NCI-H774 (cell line): ENCODE results near the gene TMEM263.
"Not testable (repeated sequence)": the region's sequence is repeated elsewhere in the genome, so short reads cannot be mapped to it uniquely, and the experiment has no call there.

Source experiments
- DNase-seq: peaks from one replicate; lab custom pipeline; 2025; lab: John Stamatoyannopoulos, UW

The TMEM263 gene

DNA sequence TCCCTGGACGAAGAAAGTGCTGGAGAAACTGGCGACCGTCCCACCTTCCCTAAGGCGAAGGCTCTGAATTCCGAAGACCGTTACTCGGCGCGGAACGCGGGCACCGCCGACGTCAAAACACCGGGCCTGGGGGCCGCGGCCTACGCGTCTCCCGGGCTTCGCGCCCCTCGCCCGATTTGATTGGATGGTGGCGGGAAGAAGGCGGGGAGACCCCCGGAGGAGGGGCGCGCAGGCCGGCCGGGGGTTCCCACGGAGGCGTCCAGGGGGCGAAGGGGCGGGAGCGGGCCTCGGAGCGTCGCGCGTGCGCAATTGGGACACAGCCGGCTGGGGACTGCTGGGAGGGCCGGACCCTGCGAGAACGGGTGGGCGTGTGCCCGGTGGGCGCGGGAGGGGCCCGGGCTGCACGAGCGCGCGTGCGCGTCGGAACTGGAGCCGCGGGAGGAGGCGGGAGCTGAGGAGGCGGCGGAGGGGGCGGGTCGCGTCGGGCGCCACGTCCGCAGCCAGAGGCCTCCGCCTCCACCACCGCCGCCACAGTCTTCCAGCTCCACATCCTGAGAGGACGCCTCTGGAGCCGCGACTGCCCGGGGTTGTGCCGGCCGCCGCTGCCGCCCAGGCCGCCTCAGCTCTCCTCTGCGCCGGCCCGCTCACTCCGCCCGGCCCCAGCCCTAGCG lies at the start of gene TMEM263:
Gene TMEM263, plus strand, starts transcription at position 531 of the 671 bp plus-strand sequence. CDS start 11,210 bp downstream, outside the sequence.
- peak; percentile 97 for DNase-seq

DNA sequence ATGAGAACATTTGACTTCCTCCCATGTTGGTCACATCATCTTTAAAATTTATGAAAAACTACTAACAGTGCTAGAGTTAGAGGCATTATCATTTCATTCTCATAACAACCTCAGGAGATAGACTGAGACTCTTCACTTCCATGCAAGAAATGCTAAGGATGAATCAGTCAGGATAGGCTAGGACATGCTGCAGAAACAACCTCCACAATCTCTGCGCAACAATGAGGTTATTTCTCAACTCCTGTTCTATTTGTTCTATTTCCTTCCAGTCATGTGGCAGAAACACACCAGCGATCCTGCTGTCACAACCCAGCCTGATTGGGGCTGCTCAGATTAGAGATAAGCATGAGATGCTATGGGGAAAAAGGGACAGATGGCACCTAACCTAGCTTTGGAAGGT lies 49.0 kb upstream of the TMEM263 start:
- DNase-seq: no peak

DNA sequence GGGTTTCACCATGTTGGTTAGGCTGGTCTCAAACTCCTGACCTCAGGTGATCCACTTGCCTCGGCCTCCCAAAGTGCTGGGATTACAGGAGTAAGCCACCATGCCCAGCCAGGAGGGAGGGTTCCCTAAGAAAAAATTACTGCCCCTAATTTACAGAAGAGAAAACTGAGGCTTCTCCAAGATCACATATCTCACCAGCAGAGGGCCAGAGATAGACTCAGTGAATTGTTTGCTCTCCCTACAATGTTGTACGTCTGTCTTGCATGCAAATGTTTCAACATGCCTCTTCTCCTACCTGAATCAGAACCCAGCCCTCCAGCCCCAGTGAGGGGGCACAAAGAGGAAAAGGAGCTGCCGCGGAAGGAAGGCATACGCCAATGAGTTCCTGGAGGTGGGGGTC lies 48.3 kb upstream of the TMEM263 start:
- DNase-seq: no peak

DNA sequence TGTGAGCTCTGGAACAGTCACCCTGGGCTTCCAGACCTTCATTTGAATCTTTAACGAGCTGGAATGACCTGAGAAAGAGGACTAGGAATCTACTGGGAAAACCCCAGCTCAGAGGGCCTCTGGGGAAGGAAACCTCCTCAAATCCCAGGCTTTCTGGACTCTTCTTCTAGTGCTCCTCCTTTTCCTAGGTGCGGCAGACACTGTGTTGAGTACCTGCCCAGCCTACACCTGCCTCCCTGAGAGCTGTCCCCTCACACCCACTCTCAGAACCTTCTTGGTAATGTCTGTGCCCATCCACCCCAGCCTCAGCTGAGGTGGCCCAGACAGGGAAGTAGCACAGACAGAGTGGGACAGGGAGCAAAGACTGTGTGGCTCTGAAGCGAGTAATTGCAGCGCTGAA lies 47.9 kb upstream of the TMEM263 start:
- DNase-seq: no peak

DNA sequence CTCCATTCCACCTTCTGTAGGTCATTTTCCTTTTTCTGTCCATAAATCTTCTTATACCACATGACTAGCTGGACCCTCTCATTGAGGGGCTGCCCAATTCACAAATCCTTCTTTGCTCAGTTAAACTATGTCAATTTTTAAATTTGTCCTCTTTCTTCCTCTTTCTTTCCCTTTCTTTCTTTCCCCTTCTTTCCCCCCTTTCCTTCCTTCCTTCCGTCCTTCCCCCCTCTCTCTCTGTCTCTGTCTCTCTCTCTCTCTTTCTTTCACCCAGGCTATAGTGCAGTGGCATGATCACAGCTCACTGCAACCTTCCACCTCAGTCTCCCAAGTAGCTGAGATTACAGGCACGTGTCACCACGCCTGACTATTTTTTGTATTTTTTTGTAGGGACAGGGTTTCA lies 47.1 kb upstream of the TMEM263 start:
- no peak for DNase-seq

DNA sequence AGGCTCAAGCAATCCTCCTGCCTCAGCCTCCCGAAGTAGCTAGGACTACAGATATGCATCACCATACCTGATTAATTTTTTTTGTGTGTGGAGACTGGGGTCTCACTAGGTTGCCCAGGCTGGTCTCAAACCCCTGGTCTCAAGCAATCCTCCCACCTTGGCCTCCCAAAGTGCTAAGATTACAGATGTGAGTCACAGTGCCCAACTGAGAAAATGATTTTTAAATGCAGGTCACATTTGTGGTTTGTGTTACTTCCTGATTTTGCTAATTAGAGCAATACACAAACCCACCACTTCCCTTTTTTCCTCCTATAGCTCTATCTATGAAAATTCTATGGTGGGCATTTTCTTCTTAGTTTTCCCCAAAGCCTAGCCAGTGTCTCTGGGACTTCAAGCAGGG lies 45.5 kb upstream of the TMEM263 start:
- no peak for DNase-seq

DNA sequence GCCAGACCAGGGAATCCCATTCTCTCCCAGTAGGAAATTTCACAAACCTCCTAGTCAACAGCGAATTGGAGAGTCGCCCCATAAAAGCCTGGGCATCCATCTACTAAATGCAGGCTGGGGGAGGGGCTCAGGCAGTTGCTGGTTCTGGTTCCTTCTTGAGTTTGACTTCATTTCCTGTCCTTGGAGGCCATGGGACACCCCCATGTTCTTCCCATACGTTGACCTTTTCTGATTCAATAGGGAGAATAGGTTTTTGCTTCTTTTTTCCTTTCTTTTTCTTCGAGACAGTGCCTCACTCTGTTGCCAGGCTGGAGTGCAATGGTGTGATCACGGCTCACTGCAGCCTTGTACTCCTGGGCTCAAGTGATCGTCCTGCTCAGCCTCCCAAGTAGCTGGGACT lies 44.1 kb upstream of the TMEM263 start:
- no peak for DNase-seq

DNA sequence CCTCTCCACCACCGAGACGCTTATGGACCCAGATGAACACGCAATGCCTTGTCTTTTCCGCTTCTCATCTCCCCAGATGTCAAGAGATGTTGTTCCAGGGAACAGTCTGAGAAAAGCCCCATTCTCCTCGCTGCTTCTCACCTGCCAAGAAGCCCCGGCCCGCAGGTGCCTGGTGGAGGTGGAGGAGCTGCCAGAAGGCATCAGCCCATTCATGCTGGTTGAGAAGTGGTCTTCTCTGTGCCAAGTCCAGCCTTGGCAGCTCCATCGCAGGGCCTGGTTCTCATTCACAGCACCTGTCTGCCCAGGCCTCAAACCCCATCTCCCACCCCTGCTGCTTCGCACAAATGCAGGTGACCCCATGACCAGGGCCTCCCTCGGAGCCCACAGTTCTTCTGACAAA lies 42.3 kb upstream of the TMEM263 start:
- no peak for DNase-seq

DNA sequence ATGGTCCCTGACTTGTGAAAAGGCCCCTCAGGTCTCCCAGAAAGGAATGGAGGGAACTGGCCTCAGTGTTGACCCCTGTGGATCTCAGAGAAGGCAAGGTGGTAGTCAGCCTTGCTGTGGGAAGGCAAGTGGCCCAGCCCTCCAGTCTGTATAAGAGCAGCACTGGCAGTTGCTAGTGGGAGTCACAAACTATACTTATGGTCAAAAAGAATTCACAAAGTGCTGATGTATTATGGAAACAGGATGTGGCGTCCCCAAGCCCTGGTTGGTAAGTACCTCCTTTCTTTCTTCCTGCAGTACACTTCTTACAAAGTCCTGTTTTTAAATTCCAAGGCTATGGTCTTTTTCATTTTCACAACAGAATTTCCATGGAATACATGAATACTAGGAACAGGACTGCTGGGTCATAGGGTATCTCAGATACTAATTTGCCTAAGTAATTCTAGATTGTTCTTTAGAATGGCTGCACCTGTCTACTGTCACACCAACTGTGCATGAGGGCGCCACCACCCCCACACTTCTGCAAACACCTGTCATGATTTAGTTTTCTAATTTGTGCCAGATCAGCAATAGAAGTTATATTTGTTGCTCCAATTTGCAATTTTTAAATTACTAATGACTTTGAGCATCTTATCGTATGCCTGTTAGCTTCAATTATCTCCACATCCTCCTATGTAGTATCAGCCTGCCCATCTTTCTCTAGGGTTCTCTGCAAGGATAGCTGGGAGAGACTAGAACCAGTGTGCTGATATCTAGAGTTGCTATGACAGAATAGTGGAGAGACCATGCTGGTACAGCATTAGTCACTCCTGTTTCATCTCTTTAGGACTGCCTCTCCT lies 40.7 kb upstream of the TMEM263 start:
- DNase-seq: no peak

DNA sequence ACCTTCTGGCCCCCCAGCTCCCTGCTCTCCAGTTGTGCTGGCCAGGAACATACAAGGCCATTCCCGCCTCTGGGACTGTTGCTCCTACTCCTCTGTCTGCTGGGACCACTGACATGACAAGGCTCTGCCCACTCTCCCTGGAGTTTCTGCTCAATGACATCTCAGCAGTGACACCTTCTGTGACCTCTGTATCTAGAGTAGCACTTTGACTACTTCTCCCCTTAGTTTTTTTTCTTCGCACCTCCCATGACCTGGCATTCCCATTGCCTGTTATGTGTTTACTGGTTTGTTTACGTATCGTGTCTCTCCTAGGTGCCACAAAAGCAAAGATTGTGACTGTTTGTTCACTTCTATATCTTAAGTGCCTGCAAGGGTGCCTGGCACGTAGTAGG lies 40.1 kb upstream of the TMEM263 start:
- no peak for DNase-seq

DNA sequence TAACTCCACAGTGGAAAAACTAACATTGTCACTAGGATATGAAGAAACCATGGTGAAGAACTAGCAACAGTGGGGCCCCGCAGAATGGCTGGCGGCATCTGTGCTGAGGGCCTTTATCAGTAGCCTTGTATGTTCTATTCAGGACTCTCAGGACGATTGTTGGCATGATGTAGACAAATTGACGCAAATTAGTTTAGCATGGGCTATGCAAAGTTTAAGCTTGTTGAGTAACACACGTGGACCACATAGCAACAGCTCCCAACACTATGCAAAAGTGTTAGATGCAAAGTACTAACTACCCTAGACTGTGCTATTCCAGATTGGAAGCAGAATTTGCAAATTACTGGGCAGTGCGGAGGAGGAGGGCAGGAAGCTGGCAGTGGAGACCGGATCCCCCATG lies 38.2 kb upstream of the TMEM263 start:
- DNase-seq: no peak

DNA sequence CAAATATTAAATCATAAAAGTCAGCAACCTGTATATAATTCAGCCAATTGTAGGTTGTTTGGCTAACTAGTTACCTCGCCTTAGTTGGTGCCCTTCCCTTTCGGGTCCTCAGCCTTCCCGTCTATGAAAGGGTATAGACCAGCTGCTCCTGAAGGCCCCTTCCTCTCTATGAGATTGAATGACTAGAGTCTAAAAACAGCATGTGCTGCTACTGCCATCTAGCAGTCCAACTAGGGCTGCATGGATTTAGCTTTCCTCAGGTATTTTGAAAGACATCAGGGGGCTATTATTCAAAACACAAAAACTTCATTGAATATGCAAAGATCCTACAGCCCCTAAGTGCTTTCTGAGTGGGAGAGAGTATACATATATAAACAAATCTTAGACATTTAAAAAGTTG lies 37.0 kb upstream of the TMEM263 start:
- peak; percentile 53 for DNase-seq

DNA sequence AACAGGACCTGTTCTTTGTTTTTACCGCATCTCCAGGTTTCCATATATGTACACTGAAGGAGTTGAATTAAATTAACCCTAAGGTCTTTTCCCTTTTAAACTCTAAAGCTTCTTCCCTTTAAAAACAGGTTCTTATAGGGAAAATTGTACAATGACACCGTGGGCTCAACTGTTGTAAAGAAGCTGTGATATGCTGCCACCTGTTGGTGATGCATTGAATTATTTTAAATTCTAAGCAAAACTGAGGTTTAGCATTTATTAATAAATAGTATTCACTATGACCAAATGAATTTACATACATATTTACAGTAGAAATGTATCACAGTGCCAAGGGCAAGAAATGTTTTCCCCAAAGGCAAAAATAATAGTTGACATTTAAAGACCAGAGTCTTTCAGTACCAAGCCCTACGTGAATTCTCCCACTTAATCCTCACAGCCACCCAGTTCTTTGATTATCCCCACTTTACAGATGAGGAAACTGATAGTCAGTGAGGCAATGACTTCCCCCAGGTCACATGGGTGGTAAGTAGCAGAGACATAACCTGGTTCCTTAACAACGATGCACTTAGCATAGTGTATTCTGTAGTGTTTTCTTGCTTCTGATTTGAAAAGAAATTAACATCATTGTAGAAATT lies 35.7 kb upstream of the TMEM263 start:
- peak; percentile 49 for DNase-seq

DNA sequence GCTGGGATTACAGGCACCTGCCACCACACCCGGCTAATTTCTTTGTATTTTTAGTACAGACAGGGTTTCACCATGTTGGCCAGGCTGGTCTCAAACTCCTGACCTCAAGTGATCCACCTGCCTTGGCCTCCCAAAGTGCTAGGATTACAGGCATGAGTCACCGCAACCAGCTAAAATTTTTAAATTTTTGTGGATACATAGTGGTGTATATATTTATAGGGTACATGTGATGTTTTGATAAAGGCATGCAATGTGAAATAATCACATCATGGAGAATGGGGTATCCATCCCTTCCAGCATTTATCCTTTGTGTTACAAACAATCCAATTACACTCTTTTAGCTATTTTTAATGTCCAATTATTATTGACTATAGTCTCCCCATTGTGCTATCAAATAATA lies 33.7 kb upstream of the TMEM263 start:
- DNase-seq: not testable (repeated sequence)

DNA sequence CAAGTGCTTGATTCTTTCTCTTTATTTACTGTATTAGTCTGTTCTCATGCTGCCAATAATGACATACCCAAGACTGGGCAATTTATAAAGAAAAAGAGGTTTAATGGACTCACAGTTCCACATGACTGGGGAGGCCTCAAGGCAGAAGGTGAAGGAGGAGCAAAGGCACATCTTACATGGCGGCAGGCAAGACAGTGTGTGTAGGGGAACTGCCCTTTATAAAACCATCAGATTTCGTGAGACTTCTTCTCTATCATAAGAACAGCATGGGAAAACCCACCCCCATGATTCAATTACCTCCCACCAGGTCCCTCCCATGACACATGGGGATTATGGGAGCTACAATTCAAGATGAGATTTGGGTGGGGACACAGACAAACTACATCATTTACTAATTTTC lies 32.1 kb upstream of the TMEM263 start:
- not testable (repeated sequence) for DNase-seq

DNA sequence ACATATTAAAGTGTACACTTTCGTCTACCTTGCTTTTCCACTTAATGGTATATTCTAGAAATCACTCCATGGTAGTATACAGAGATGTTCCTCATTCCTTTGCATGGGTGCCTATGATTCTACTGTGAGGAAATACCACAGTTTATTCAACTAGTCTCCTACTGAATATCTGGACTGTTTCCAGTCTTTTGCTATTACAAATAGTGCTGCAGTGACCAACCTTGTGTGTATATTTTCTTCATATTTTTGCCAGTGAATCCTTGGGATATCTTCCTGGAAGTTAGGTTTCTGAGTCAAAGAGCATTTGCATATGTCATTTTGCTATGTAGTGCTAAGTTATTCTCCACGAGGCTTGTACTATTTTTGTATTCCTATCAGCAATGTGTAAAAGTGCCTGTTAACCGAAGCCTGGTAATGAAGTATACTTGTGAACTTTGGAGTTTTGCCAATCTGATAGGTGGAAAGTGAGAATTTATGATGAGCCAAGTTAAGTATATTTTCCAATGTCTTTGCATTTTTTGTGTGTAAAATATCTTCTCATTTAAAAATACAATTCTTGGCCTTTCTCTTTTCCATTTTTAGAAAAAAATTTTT lies 31.3 kb upstream of the TMEM263 start:
- no peak for DNase-seq

DNA sequence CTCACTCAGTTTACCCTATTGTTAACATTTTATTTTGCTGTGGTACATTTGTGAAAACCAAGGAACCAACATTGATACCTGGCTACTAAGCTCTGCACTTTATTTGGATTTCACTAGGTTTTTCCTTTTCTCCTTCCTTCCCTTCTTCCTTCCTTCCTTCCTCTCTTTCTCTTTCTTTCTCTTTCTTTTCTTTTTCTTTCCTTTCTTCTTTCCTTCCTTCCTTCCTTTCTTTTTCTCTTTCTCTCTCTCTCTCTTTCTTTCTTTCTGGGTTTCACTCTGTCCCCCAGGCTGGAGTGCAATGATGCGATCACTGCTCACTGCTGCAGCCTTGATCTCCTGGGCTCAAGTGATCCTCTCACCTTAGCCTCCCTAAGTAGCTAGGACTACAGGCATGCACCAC lies 29.1 kb upstream of the TMEM263 start:
- no peak for DNase-seq

DNA sequence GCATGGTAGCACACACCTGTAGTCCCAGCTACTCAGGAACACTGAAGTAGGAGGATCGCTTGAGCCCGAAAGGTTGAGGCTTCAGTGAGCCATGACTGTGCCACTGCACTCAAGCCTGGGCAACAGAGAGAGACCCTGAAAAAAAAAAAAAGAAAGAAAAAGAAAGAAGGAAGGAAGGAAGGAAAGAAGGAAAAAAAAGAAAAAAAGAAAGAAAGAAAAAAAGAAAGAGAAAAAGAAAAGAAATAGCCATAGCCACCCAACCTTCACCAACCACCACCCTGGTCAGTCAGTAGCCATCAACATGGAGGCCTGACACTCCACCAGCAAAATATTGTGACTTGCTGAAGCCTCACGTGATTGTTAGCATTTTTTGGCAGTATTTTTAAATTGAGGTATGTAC lies 21.4 kb upstream of the TMEM263 start:
- DNase-seq: no peak

DNA sequence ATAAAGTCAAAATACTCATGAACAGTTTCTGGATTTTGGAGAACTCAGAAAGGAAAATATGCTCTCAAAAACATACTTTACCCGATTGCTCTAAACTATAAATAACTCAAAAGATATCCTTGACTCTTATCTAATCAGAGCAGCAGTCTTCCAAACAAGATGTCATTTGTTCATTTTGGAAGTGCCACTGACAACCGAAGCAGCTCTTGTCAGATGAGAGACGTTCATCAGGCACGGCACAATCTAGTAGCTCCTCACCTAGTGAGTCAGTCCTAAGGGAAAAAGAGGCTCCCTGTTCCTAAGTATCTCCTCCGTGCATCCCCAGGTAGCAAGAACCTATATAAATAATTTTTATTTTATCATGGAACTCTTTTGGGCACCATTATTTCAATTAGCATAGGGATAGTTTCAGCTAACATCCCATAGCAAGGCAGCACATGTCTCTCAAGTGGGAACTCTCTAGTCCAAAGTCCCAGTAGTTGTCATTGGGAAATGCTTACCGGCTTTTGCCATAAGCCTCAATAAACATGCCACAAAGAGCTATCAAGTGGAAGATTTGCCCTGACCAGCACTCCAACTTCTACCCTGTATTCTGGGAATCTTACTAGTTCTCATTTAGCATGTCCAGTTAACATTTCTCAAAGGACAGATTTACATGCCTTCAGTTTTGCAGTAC lies 14.1 kb upstream of the TMEM263 start:
- no peak for DNase-seq

DNA sequence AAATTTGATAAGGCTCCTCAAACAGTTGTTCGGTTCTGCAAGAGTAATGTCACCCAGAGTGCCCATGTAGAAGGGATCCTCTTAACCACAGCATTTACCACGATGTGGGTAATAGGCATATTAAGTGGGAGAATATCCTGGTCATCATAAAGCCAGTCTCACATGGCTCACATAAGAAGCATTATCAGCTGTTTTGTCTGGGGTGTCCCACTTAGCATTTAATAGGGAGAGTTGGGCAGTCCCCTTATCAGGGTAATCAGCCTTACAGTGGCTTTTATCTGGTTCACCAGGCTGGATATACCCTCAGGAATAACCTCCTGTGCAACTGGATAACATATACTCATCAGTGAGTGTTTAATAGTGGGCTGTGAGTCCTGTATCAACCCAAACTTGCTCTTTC lies 12.9 kb upstream of the TMEM263 start:
- DNase-seq: no peak

DNA sequence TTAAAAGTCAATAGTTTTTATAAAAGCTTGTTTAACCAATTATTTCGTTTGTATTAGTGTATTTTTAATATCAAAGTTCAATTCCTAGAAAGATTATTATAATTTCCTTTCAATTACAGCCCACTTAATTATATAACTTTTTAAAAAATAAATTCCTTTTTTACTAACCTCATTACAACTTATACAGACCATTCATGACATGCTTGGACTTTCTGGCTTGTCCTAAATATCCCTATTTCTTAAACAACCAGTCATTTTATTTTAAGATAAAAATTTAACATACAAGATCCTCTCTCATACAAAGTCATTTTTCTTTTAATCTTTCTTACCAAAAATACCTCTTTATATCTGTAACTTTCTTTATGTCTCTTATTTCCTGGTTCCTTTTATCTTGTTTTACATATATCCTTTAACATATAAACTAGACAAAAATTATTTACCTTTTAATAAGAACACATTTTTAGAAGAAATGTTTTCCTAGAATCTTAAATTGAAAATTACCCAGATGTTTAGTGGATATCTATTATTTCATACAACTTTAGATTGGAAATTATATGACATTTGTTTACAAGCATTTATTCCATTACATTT lies 10.4 kb upstream of the TMEM263 start:
- DNase-seq: no peak

DNA sequence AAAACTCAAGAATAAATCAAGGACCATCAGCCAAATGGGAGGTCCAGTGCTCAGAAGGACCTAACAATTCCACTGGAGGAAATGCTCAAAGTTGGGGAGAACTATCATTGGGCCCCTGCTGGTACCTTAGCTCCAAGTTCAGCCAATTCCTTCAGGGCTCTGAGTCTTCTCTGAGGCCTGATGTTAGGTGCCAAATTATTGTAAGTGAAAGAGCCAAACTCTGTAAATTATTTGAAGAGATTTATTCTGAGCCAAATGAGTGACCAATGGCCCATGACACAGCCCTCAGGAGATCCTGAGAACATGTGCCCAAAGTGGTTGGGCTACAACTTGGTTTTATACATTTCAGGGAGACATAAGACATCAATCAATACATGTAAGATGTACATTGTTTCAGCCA lies 8.2 kb upstream of the TMEM263 start:
- no peak for DNase-seq
